Activated naive CD8-positive, alpha-beta T cell treated with anti-CD3 and anti-CD28 coated beads for 36 hours (primary cell): ENCODE data around the gene NRL. TPM values are rescaled to one million over a fixed set of nuclear protein-coding genes. Genes with fewer than 3 reads are reported as not detected.
"Not testable (repeated sequence)": the region's sequence is repeated elsewhere in the genome, so short reads cannot be mapped to it uniquely, and the experiment has no call there.

ENCODE experiments used
- DNase-seq: peaks from one replicate; pipeline ENCODE4 v3.0.0; 2021
- H3K27ac Mint-ChIP-seq: one replicate; pipeline ENCODE4 v1.8.0; 2022; ENCODE audit warnings: mild to moderate bottlenecking, moderate library complexity, mixed read lengths
- H3K27me3 Mint-ChIP-seq: one replicate; pipeline ENCODE4 v1.8.0; 2022; ENCODE audit warnings: mild to moderate bottlenecking, mixed read lengths
- H3K36me3 Mint-ChIP-seq: one replicate; pipeline ENCODE4 v1.8.0; 2021; ENCODE audit warnings: mild to moderate bottlenecking, mixed read lengths
- H3K4me1 Mint-ChIP-seq: one replicate; pipeline ENCODE4 v1.8.0; 2021; ENCODE audit warnings: mixed read lengths
- H3K4me3 Mint-ChIP-seq: one replicate; pipeline ENCODE4 v1.8.0; 2022; ENCODE audit warnings: mild to moderate bottlenecking, moderate library complexity, mixed read lengths
- H3K9me3 Mint-ChIP-seq: one replicate; pipeline ENCODE4 v1.8.0; 2022; ENCODE audit warnings: mixed read lengths
- total RNA-seq, 2 experiments: library from RNA; stranded (reverse); gene quantifications; one replicate each; pipeline ENCODE4 v1.2.3, GENCODE V29; 2021

NRL gene
- total RNA-seq, 2 experiments from 2014 or later: 1.8 to 2.6 TPM

GRCh38 chr14:24057271-24057670 is 57.5 kb downstream of the NRL start:
- no peaks in the 10 kb centered on the region for H3K36me3 Mint-ChIP-seq
- no peak for DNase-seq
- H3K9me3 Mint-ChIP-seq: no peaks in the 10 kb centered on the region
- H3K27ac Mint-ChIP-seq: no peak overlapping the region
- H3K4me3 Mint-ChIP-seq: no peak overlapping the region
- H3K4me1 Mint-ChIP-seq: peaks cover 16% of the 10 kb centered on the region
- H3K27me3 Mint-ChIP-seq: peaks cover 3% of the 10 kb centered on the region

DNA sequence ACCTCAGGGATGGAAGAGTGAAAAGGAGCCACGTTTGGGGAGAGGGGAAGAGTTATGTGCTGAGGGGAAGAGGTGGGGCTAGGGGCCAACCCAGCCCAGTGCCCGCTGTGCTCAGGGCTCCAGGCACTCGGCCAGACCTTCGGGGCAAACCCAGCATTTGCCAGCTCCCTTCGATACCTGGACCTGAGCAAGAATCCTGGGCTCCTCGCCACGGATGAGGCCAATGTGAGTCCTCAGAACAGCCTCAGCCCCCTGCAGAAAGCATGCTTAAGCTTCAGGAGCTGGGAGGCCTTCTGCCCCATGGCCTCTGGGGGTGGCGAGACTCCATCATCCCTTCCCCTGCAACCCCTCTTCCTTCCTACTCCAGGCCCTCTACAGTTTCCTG is 58.0 kb downstream of the NRL start:
- Mint-ChIP-seq H3K4me1 (peaks cover 16% of the 10 kb centered on the region), H3K27ac (no peak overlapping the region), H3K27me3 (peaks cover 3% of the 10 kb centered on the region), H3K9me3 (no peaks in the 10 kb centered on the region), H3K36me3 (no peaks in the 10 kb centered on the region), H3K4me3 (no peak overlapping the region)
- DNase-seq: no peak

DNA sequence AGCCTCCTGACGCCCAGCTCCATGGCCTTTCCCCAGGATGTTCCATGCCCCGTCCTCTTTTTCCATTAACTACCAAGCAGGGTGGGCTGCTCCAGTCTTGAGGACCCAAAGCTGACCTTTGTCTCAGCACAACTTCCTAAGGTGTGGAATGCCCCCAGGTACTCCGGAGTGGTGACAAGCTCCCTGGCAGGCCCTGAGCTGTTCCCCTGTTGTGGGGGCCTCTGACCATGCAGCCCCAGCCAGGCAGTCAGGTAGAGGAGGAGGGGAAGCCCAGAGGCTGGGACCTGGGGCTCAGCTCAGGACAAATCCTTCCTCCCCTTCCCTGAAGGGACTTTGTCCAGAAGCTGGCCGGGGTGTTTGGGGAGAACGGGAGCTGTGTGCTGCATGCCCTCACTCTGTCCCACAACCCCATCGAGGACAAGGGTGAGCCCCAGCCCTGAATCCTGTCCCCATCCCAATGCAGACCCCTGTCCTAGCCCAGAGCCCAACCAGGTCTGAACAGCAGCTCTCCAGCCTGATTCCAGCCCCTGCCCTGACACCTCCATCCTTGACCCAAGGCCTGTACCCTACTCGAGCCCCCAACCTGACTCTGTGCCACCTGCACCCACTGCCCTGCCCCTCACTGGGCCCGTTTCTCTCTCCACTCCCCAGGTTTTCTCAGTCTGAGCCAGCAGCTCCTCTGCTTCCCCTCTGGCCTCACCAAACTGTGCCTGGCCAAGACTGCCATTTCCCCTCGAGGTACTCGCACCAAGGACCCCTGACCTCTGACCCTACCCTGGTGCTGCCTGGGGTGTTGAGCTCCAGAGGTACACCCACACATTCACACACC is 58.6 kb downstream of the NRL start:
- no peaks in the 10 kb centered on the region for H3K36me3 Mint-ChIP-seq
- H3K4me3 Mint-ChIP-seq: no peak overlapping the region
- H3K27me3 Mint-ChIP-seq: peaks cover 3% of the 10 kb centered on the region
- no peak overlapping the region for H3K27ac Mint-ChIP-seq
- H3K9me3 Mint-ChIP-seq: no peaks in the 10 kb centered on the region
- no peak for DNase-seq
- peaks cover 16% of the 10 kb centered on the region for H3K4me1 Mint-ChIP-seq

GRCh38 chr14:24054646-24055045 is 60.1 kb downstream of the NRL start:
- peaks cover 3% of the 10 kb centered on the region for H3K27me3 Mint-ChIP-seq
- H3K36me3 Mint-ChIP-seq: no peaks in the 10 kb centered on the region
- no peak overlapping the region for H3K4me3 Mint-ChIP-seq
- H3K4me1 Mint-ChIP-seq: peaks cover 16% of the 10 kb centered on the region
- H3K27ac Mint-ChIP-seq: no peak overlapping the region
- no peaks in the 10 kb centered on the region for H3K9me3 Mint-ChIP-seq
- no peak for DNase-seq

DNA sequence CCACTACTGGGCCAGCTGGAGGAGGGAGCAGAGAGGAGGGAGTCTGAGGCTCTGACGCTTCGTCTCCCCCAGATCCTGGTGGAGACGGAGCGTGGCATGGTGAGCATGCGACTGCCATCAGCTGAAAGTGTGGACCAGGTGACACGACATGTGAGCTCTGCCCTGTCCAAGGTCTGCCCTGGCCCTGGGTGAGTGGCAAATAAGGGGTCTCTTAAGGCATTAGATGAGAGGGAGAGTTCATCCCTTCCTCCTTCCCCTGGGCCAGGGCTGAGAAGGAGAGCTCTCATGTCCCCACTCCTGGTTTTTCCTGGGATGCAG is 60.5 kb downstream of the NRL start:
- H3K4me3 Mint-ChIP-seq: no peak overlapping the region
- H3K4me1 Mint-ChIP-seq: peaks cover 16% of the 10 kb centered on the region
- DNase-seq: no peak
- H3K9me3 Mint-ChIP-seq: no peaks in the 10 kb centered on the region
- no peak overlapping the region for H3K27ac Mint-ChIP-seq
- no peaks in the 10 kb centered on the region for H3K36me3 Mint-ChIP-seq
- peaks cover 3% of the 10 kb centered on the region for H3K27me3 Mint-ChIP-seq

DNA sequence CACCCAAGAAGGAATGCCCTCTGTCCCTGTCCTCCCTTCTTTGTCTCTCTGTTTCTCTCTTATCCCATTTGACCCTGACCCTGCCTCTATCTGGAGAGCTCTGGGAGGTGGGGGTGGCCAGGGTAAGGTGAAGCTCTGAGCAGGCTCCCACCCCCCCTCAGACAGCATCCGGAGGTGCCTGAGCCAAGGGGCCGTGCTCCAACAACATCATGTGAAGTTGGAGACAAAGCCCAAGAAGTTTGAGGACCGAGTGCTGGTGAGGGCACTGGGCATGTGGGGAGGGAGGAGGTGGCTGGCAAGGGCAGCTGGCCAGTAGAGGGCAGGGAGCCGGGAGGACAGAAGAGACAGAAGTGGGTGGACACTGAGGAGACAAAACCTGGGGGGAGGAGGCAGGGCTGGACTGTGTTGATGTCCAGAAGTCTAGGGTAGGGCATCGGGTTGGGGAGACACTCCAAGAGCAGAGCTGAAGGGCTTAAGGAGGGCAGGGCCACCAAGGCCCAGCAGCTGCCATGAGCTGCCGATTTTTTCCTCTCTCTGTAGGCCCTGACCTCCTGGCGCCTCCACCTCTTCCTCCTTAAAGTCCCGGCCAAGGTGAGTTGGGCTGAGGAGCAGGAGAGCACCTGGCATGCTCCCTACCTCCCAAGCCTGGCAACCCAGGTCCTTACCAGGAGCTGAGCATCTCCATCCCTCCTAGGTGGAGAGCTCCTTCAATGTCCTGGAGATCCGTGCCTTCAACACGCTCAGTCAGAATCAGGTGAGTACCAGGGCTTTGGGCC is 61.0 kb downstream of the NRL start:
- Mint-ChIP-seq H3K4me1 (peaks cover 16% of the 10 kb centered on the region), H3K4me3 (no peak overlapping the region), H3K36me3 (no peaks in the 10 kb centered on the region), H3K27me3 (peaks cover 3% of the 10 kb centered on the region), H3K27ac (no peak overlapping the region), H3K9me3 (no peaks in the 10 kb centered on the region)
- DNase-seq: no peak

DNA sequence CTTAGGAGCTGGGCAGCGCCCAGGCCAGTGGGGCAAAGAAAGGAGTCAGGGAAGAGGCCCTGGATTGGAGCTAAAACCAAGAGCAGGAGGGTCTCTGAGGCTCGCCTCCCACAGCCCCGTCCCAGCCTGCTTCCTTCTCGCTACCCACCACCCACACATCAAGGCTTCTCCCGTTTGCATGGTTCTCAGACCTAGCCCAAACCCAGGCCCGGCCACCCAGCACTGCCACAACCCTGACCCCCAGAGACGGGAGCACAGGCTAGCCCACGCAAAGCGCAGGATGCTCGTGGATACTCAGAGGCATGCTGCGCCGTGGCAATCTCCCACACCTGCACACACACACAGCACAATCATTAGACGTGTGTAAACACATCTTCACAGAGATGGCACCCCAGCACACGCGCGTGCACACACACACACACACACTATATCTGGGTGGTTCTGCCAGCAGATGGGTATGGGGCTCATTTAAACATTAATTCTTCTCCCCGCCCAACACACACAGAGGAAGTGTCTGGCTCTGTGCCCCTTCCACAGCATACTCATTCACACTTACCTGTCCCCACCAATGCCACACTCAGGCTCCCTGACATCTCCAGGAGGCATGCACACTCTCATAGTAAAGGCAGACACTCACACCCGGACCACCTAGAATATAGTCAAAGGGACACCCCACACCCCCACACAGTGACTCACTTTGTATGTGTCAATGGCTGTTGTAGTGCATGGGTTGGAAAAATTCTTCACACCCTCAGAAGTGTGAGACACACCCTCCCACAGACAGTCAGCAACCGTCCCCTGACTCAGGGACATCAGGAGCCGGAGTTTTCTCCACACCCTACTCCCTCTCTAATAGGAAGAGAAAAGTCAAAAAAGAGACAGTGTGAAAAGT is 61.8 kb downstream of the NRL start:
- Mint-ChIP-seq H3K27ac (peak overlapping the region; percentile 4), H3K9me3 (no peaks in the 10 kb centered on the region), H3K27me3 (peaks cover 3% of the 10 kb centered on the region), H3K4me1 (peaks cover 14% of the 10 kb centered on the region), H3K4me3 (peak overlapping the region; percentile 57), H3K36me3 (no peaks in the 10 kb centered on the region)
- peak; percentile 73 for DNase-seq

DNA sequence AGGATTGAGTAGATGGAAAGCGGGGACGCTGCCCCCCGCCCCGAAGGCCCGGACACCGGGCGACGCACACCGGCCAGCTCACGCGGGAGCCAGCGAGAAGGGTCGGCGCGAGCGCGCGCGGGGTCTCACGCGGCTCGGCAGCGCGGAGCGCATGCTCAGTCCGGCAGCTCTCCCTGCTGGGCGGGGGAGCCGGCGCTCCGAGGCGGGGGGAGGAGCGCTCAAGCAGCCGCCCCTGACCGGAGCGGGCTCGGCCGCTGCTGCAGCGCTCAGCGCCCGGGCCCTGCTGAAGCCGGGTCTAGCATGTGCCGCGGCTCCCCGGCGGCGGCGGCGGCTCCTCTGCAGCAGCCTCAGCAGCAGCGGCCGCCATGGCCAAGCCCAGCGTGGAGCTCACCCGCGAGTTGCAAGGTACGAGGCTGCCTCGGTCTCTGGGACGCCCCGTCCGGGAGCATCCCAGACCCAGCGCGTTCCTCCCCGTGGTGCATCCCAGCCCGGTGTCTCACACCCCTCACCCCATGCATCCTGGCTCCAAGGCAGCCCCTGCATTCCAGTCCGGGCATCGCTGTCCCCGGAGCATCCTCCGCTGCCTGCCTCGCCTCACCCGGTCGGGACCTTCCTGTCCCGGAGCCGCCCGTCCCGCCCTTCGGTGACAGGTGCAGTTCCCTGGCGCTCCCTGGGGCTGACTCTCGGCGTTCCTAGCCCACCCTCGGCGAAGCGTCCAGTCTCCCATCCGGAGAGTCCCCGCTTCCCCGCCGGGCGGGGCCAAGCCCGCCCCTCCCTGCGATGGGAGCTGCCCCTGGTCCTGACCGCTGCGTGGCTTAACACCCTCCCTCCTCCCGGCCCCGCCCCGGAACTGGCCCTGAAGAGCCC is 62.7 kb downstream of the NRL start, which contains the start of gene CARMIL3:
Gene CARMIL3 (plus strand): TSS at position 221 of the 867 bp plus-strand sequence. CDS start 145 bp downstream, at position 366.
- Mint-ChIP-seq H3K4me1 (peaks cover 14% of the 10 kb centered on the region), H3K9me3 (no peaks in the 10 kb centered on the region), H3K4me3 (peak within 1 kb of the TSS; percentile 69), H3K27me3 (peaks cover 3% of the 10 kb centered on the region), H3K27ac (no peak within 1 kb of the TSS), H3K36me3 (no peaks in the 10 kb centered on the region)
- peak; percentile 72 for DNase-seq

GRCh38 chr14:24051176-24051788 is 63.5 kb downstream of the NRL start:
- Mint-ChIP-seq H3K27ac (no peak overlapping the region), H3K27me3 (no peaks in the 10 kb centered on the region), H3K4me1 (peaks cover 14% of the 10 kb centered on the region), H3K36me3 (no peaks in the 10 kb centered on the region), H3K9me3 (no peaks in the 10 kb centered on the region), H3K4me3 (peak overlapping the region; percentile 69)
- no peak for DNase-seq

GRCh38 chr14:24050753-24051152 is 64.0 kb downstream of the NRL start:
- not testable (repeated sequence) for DNase-seq, H3K9me3 Mint-ChIP-seq, H3K36me3 Mint-ChIP-seq, H3K4me3 Mint-ChIP-seq, H3K27me3 Mint-ChIP-seq, H3K27ac Mint-ChIP-seq
- H3K4me1 Mint-ChIP-seq: peaks cover 14% of the 10 kb centered on the region

- H3K9me3 Mint-ChIP-seq, H3K27me3 Mint-ChIP-seq, H3K4me3 Mint-ChIP-seq, H3K27ac Mint-ChIP-seq, DNase-seq, H3K36me3 Mint-ChIP-seq: not testable (repeated sequence)
- H3K4me1 Mint-ChIP-seq: peaks cover 19% of the 10 kb centered on the region
Observed at GRCh38 chr14:24049002-24049401, 65.7 kb downstream of the NRL start.

DNA sequence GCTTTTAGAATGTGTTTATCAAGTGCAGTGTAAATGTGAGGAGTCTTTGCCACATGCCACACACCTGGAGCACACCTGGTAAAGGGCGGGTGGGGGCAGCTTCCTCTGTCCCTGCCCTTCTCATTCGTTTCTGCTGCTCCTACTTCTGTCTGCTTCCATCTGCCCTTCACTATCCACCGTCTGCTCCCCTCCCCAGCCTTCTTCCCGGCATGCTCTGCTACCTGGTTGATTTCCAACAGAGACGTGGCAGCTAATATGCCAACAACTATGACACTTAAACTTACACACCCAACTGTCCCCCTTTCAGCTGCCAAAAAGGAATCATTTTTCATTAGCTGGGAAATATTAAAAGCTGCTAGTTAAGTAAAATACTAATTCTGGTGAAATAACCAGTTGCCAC is 72.0 kb downstream of the NRL start:
- Mint-ChIP-seq H3K27ac (no peak overlapping the region), H3K4me1 (peaks cover 5% of the 10 kb centered on the region), H3K27me3 (no peaks in the 10 kb centered on the region), H3K36me3 (no peaks in the 10 kb centered on the region), H3K9me3 (no peaks in the 10 kb centered on the region), H3K4me3 (no peak overlapping the region)
- DNase-seq: no peak

DNA sequence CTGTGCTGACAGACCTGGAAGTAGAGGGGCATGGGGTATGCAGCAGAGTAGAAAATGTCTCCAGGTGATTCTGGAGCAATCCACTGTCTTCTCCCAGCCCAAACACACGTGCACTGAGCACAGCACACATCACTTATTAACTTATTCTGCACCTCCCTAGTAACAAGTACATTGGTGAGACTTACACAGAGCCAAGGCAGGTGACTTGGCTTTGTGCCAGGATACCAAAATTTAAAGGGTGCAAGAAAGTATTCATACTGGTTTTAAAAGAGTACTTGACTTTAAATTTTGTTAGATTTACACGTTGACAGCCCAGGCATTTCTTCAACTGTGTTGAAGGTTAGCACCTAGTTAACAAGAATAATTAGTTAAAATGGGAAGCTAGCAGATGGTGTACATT is 74.1 kb downstream of the NRL start:
- Mint-ChIP-seq H3K4me3 (no peak overlapping the region), H3K27ac (no peak overlapping the region), H3K9me3 (no peaks in the 10 kb centered on the region), H3K27me3 (no peaks in the 10 kb centered on the region), H3K4me1 (peaks cover 9% of the 10 kb centered on the region), H3K36me3 (no peaks in the 10 kb centered on the region)
- DNase-seq: no peak

DNA sequence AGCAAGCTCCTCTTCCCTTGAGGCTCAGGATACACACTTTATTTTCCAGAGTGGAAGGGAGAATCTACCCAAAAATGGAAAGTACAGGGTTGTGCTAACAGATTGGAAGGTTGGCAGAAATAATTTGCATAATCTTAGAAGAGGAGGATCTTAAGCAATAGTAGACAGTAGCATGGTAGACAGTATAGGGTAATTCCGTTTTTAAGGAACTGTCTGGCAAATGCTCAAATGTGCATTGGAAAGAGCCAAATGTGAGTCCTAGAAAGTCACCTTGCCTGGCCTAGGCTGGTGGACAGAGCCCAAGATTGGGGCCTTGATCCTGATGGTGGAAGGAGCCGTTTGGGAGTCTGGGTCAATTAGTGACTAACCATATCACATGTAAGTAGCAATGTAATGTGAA is 76.1 kb downstream of the NRL start:
- H3K36me3 Mint-ChIP-seq: no peaks in the 10 kb centered on the region
- no peak for DNase-seq
- no peaks in the 10 kb centered on the region for H3K9me3 Mint-ChIP-seq
- peaks cover 9% of the 10 kb centered on the region for H3K4me1 Mint-ChIP-seq
- no peaks in the 10 kb centered on the region for H3K27me3 Mint-ChIP-seq
- no peak overlapping the region for H3K4me3 Mint-ChIP-seq
- no peak overlapping the region for H3K27ac Mint-ChIP-seq
